HG03045 (cell line): ENCODE data around the gene CPPED1.

ENCODE experiments used
- ATAC-seq: cut with Tn5 transposase; IDR thresholded peaks from one replicate; pipeline ENCODE4 v1.9.1; 2021; ENCODE audit warnings: mild to moderate bottlenecking, moderate library complexity; ENCODE audit not compliant: unreplicated experiment

The CPPED1 gene

DNA sequence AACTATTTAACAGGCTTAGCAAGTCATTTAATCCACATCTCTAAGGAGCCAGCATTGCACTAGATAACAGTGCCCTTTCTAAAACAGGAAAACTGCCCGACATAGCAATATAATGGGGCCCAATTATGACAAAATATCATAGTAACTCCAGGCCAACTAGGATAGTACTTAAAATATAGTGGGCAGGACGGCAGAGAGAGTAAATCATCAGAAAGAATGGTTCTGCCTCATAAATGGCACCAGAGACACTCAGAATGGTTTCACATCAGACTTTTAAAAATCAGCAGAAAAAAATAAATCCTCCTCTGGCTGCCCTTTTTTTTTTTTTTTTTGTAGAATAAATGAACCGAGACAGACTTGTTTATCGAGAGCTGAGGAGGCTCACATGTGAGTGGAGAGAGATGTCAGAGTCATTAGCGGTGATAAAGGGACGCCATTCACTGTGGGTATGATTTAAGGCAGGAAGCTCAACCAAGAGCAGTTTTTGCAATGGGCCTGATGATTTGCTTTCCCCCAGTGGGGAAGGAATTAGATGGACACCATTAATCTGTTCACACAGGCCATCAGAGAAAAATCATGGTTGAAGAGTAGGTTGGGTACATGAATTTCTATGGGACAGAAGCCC is 62.6 kb downstream of the CPPED1 start:
- no peak for ATAC-seq

DNA sequence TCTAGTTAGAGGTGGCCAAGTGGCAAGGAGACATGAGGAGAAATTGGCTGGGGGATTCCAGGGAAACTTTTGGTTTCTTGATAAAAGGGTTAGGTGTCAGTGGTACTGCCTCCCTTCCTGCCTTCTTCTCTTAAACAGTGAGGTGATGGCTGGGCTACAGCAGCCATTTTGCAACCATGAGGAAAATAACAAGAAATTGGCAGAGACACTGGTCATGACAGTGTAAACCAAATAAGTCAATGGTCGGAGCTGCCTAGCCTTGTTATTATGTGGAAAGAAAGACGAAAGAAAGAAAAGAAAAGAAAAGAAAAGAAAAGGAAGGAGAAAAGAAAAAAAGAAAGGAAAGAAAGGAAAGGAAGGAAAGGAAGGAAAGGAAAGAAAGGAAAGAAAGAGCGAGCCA is 63.9 kb downstream of the CPPED1 start:
- ATAC-seq = no peak

DNA sequence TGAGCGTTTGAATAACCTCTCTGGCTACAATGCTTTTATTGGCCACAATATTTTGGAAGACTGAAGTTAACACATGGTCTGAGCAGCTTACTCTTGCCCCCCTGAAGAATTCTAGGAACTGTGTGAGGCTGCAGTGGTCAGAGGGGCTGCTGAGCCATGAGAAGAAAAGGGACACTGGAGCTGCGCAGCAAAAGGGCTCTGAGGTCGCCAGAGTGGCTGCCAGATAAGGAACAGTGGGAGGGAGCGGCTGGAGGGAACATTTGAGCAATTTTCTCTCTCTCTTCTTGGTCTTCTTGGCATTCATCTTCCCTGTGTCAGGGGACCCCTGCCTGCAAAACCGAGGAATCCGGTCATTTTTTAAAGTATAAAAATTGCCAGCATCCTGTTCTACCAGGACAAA is 66.1 kb downstream of the CPPED1 start:
- no peak for ATAC-seq

DNA sequence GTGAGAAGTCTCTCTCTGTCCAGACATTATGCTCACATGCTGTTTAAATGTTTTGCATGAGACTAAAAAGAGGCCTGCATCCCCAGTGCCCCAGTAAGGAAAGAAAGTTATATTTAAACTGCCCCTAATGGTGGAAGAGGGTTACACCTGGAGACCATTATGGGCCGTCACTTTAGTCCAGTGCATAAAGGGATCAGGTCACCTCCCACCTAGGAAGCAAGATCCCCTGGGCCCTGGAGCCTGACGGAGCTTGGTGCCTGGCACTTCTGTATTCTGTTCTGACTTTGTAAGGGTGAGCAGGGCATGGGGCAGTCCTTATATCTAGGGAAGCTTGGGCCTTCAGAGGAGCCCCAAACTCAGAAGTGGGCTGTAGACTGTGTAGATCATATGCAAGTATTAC is 67.9 kb downstream of the CPPED1 start:
- no peak for ATAC-seq

DNA sequence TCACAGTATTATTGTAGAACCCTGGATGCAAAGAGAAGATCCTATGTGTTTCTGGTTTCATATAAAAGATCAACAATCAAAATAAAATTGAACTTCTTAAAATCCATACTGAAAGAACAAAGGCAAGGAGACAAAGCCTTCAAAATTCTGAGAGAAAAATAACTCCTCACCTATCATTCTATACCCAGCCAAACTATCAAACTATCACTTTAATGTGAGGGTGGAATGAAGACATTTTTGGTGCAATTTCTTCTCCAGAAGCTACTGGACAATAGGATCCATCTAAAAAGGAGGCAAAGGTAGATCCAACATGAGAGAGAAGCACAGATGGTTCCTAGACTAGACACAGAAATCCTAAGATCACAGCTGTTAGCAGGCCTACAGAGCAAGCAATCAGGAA is 71.1 kb downstream of the CPPED1 start:
- no peak for ATAC-seq

DNA sequence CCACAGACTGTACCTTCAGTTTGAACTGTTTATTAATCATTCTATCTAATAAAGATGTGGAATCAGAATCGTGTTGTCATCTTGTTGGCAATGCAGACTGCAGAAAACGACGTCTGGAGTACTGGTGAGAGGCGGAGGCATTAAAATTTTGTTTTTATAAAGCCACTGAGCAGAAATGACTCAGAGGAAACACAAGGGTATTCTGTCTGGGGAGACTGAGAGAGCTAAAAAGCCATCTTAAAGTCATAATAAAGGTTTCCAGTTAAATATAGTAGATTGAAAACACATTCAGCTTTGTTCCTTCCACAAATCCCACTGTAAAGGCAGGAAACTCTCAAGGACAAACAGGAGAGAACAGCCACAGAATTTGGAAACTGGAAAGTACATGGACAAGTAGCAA is 74.2 kb downstream of the CPPED1 start:
- no peak for ATAC-seq

DNA sequence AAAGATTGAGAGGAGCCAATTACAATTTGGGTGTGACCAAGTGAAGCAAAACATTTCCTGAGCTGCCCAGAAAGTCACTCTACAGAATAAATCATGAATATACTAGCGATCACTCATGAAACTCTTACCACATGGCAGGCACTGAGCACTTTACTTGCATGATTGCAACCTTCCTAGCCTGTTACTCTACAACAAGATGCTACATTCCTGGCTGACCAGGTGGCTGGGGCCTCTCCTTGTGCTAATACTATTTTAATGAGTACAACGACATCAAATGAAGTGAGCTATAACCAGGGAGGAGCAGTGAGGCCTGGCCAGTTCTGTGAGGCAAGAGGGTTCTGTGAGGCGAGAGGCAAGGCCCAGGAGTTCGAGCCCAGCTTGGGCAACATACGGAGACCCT is 75.2 kb downstream of the CPPED1 start:
- ATAC-seq = no peak

DNA sequence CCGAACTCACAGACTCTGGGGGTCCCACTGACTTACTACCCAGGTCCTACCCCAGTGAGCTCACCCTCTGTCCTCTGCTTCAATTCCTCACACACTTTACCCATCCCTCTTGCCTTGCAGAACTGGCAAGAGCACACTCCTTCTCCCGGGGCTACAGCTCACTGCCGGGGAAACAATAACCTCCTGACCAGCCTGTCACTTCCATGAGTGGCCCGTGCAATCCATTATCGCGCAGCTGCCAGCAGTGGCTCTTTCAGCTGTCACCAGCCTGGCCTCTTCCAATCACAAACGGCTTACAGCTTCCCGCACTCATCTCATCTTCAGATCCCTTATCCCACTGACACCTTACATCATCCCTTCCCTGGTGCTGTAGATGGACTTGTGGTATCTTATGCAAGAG is 79.5 kb downstream of the CPPED1 start:
- ATAC-seq = no peak

DNA sequence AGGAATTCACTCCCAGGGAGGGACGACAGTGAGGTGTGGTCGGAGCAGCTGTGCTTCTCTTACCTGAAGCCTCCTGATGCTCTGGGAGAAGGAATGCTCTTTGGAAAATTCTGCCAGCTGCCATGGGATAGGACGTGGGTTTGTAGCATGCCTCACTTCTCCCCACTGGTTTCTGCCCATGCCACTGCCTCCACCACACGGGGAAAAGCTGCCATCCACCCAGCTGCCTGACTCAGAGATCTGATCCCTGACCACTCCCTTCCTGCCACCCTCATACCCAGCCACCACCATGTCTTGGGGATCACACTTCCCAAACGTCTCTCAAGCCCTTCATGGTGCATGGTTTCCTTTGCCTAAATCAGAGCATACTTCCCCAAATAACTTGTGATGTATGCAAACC is 80.0 kb downstream of the CPPED1 start:
- no peak for ATAC-seq

DNA sequence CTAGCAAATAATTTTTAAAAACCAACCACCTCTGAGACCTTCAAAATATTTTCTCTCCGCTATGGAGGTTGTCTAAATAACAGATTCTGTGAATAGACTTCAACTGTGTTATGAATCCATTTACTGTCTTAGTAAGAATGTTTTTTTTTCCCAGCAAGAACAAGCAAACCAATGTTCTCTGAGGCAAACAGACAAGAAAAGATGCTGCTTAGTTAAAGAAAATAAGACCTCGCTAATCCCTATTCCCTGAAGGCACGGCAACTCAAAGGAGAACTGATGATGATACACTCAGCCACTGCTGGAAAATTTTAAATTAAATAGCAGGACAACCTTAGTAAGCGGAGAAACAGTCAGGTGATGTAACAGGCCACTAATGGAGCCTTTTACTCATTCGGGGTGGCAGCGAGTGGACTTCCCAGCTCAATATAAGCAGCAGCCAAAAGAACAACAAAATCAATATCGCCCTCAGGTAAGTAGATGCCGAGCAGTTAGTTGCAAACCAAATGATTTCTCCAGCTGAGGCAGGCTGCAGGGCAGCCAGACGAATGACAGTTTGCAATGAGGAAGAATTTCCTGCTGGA is 81.8 kb downstream of the CPPED1 start:
- no peak for ATAC-seq

DNA sequence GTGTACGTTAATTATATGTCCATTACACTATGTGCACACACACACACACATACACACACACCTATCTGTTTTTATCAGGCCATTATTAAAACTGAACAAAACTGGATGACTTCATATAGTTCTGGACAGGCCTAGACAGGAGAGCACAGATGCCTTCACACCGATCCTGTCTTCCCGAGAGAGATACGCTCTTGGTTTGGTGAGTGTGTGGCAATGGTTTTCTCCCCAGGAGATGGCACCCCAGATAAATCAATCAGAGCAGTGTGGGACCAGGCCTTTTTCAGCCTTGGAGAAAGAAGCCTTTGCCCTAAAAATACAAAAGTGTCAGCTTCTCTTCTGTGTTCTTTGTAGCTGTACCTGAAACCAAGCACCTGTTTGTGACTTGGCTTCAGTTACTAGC is 83.7 kb downstream of the CPPED1 start:
- no peak for ATAC-seq

DNA sequence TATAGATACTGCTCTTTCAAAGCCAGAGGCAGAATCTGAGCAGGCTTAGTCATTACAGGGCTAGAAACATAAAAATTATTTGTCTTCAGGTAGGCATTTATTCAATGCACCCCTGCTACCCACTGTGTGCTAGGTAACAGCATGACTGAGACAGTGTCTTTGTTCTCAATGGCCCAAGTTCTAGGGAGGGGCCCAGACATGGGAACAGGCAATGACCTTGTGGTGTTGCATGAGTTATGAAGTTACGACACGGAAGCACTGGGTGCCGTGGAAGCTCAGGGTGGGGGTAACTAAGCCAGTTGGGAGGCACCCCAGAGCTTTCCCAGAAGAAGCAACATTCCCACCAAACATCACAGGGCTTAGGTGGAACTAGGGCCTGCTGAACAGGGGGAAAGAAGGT is 87.0 kb downstream of the CPPED1 start:
- no peak for ATAC-seq

DNA sequence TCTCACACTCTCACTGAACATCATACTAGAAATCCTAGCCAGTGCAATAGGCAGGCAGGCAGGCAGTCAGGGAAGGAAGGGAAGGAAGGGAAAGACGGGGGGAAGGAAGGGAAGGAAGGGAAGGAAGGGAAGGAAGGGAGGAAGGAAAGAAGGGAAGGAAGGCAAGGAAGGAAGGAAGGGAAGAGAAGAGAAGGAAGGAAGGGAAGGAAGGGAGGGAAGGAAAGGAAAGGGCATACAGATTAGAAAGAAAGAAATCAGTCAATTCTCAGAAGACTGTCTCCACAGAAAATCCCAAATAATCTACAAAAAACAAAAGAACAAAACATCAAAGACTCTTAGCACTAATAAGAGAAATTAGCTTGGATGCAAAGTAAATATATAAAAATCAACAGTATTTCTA is 93.9 kb downstream of the CPPED1 start:
- ATAC-seq = no peak

DNA sequence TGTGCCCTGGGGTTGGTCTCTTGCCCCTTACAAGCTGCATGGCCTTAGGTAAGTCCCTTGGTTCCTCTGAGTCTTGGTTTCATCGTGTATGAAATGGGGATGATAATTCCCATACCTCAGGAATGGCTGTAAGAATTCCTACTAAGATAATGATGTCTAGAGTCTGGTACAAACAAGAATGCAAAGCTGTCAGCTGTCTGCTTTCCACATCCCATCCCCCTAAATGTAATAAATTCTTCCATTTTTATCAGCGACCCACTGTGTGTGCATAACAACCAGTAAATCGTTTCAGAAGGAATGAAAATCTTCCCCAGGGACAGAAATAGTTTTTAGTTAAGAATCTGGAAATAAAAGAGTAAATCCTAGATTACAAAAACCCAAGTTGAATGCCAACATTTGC is 95.4 kb downstream of the CPPED1 start:
- ATAC-seq = no peak

DNA sequence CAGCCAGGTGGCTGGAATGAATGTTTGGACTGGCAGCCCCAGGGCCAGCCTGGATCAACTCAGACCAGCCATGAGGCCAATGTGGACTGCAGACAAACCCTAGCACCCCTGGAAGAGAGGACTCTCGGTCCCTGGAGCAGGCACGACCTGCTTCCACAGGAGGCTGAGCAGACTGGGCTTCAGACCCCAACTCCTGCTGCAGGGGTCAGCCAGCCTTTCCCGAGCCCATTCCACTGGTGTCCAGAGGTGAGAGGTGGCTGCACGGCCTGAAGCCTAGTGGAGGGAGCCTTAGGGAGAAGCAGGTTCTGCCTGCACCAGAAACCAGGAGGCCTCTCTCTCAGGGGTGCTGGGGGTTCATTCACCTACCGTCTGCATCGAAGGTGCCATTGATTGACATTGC is 97.1 kb downstream of the CPPED1 start:
- ATAC-seq = no peak

DNA sequence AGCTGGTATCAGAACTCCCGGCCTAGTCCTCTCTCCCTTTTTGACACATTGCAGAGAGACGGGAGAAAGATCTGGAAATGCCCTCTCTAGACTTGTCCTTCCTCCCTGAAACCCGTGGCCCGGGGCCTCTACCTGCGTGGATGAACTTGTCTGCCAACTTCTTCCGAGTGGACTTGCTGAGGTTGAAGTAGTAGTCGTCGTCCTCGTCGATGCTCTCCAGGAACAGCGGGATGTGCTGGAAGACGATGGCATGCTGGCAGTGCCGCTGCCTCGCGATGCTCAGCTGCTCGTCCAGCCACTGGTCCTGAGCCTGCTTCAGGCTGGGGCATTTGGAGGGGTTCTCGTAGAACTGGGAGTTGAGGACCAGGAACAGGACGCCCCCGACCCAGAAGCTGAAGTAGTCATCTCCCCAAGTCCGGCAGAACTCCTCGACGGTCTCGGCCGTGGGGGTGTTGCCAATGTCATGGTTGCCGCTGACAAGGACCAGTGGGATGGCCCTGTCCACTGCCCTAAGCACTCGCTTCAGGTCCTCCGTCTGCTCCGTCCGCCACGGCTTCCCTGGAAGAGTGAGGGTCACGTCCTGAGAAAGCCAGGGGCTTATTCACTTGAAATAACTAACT is 99.1 kb downstream of the CPPED1 start:
- no peak for ATAC-seq

DNA sequence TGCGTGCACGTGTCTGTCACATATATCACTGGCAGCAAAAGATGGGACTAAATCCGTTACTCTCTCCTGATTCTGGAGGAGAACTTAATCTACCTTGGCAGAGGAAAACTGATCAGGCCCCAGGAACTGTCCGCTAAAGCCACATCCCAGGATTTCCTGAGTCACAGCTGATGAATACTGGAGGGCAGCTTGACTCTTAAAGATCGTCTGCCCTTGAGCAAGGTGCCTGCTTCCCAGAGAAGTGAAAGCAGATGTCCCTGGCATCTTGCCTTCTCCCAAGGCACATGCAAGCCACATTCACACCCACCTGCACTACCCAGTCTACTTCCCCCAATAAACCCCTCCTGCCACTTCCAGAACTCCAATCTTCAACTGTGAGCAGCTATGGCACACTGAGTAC is 99.8 kb downstream of the CPPED1 start:
- ATAC-seq = no peak

DNA sequence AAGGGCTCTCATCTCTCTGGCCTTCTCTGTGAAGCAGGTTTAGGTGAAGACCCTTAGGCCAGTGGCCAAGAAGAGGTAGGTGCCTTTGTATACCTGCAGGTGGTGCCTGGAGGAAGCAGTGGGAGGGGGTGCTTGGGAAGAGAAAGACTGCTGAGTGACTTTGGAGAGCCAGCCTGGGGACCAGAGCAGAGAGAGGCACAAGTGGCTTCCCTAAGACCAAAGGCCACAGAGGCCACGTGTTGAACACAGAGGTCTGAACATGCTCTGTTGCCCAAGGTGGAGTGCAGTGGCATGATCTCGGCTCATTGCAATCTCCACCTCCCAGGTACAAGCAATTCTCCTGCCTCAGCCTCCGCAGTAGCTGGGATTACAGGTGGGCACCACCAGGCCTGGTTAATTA is 103.5 kb downstream of the CPPED1 start:
- no peak for ATAC-seq

DNA sequence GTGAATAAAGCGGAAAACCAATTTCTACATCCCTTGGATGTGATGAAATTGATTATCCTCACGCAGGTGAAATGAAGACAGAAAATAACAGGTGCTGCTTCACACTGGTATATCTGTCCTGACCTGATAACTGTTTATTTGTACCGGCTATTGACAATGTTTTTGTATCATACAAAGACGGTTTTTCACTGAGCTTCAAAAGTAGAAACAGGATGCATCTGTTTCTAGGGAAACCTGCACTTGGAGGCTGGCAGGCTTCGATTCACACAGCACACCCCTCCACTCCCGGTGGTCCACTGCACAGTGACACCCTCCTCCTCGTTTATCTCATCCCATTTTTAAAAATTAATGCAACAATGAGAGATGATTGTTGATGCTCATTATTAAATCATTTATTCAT is 104.5 kb downstream of the CPPED1 start:
- ATAC-seq = no peak

DNA sequence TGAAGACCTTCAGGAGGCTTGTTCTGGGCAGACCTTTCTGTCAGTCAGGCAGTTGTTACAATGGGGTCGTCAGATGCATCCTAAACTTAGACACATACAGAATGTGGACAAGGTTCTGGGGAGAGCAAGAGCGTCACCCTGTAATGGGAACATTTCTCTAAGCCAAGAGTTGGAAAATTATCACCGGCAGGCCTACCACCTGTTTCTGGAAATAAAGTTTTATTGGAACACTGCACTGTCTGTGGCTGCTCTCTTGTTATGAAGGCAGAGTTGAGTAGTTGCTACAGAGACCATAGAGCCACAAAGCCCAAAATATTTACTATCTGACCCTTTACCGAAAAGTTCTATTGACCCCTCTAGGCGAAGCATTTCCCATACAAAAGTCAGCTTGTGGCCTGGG is 106.2 kb downstream of the CPPED1 start:
- ATAC-seq = no peak

DNA sequence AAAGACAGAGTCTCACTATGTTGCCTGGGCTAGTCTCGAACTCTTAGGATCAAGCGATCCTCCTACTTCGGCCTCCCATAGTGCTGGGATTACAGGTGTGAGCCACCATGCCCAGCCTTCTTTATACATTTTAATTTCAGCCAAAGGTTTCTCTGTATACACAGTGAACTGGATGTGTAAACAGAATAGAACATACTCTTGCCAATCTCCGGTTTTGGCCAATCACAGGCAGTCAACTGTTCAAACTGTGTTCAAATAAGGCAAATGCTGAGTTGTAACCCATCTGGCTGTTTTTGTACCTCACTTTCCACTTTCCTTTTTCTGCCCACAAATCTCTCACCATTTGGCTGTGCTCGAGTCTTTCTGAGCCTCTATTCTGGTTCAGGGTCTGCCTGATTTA is 108.2 kb downstream of the CPPED1 start:
- no peak for ATAC-seq

DNA sequence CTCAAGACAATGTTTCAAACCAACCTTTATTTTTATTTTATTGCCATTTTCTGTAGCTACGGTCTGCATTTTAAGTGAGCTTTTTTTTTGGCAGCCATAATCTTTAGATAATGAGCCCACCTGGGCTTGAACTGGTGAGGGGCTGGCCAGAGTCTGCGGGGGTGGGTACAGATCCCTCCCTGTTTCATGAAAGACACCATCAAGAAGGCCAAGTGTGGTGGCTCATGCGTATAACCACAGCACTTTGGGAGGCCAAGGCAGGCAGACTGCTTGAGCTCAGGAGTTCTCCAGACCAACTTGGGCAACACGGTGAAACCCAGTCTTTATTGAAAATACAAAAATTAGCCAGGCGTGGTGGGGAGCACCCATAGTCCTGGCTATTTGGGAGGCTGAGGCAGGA is 113.7 kb downstream of the CPPED1 start:
- ATAC-seq = no peak
